ENCODE results near the gene CRTC1. TPM values are rescaled to one million over a fixed set of nuclear protein-coding genes. Genes with fewer than 3 reads are reported as not detected.

The CRTC1 gene
- 10 to 100 TPM in 2 of 9 donors, 1 to 10 TPM in 7; 3.8 to 10.2 (median 8.2) TPM for total RNA-seq
- polyA plus RNA-seq: 1 to 10 TPM; 4.4 to 6.4 TPM
- long read RNA-seq, donor 1, partial matches to known transcripts: 2 of 7 reads
- long read RNA-seq, donor 1, other reads (novel, unspliced or antisense): 5 of 7 reads
- long read RNA-seq, donor 2, partial matches to known transcripts: 1 of 5 reads
- long read RNA-seq, donor 2, other reads (novel, unspliced or antisense): 4 of 5 reads
- long read RNA-seq, donor 3, partial matches to known transcripts: 3 of 7 reads
- long read RNA-seq, donor 3, other reads (novel, unspliced or antisense): 3 of 7 reads

DNA sequence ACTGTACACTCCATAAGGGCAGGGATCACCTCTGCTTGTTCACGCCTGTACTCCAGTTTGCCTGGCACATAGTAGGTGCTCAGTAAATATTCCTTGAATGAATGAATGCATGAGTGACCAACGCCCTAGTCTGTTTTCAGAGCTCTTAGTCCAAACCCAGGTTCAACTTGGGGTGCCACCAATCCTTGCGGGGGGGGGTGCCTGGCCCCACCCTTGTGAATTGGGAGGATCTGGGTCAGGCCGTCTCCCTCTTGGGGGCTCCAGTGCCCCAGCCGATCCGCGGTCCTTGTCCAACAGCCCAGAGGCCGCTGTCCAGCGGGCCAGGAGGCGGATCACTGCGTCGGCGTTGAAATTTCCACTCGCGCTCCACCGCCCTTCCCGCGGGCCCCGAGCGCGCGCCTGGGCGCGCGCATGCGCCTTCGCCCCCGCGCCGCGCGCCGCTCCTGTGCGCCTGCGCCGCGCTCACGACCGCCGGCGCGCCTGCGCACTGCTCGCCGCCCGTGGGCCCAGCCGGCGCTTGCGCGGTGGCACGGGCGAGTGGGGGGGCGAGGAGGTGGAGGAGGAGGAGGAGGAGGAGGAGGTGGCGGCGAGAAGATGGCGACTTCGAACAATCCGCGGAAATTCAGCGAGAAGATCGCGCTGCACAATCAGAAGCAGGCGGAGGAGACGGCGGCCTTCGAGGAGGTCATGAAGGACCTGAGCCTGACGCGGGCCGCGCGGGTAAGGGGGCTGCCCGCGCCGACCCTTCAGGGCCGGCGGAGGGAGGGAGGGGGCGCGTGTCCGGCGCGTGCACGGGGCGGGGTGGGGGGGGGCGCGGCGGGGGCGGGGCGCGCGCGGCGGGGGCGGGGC, at the start of gene CRTC1:
Gene CRTC1, plus strand, starts transcription at position 572 of the 849 bp plus-strand sequence. Its CDS starts 23 bp downstream, at position 595.
- peak within 1 kb of the TSS; percentile 25 to 75 (median 64) for H3K4me3 ChIP-seq
- no peaks in the 10 kb centered on the region for H3K27me3 ChIP-seq
- intact Hi-C loops (cut with DNase I): loop anchor here in 8 of 10 donors (5.0 to 10.0 kb wide), 6 partner anchors 46 to 219 kb away; partner anchors contain the start of genes UPF1 (in 3 of the 8) and KLHL26 (in 2 of the 8)
- peak within 1 kb of the TSS in 11 of 12 donors; percentile 77 to 91 (median 86) for H3K27ac ChIP-seq
- TF ChIP-seq, protein P1, sequence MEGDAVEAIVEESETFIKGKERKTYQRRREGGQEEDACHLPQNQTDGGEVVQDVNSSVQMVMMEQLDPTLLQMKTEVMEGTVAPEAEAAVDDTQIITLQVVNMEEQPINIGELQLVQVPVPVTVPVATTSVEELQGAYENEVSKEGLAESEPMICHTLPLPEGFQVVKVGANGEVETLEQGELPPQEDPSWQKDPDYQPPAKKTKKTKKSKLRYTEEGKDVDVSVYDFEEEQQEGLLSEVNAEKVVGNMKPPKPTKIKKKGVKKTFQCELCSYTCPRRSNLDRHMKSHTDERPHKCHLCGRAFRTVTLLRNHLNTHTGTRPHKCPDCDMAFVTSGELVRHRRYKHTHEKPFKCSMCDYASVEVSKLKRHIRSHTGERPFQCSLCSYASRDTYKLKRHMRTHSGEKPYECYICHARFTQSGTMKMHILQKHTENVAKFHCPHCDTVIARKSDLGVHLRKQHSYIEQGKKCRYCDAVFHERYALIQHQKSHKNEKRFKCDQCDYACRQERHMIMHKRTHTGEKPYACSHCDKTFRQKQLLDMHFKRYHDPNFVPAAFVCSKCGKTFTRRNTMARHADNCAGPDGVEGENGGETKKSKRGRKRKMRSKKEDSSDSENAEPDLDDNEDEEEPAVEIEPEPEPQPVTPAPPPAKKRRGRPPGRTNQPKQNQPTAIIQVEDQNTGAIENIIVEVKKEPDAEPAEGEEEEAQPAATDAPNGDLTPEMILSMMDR (IDR thresholded peaks at IDR 0.05): peak in 3 of 12 donors; percentile 7 to 19 (median 10)
- TF ChIP-seq POLR2A (IDR thresholded peaks at IDR 0.05): peak in 1 of 2 donors; percentile 71
- peak; percentile 91 to 95 (median 92) for DNase-seq
- WGBS, 4 donors: 1 to 3% (median 2%) methylated on average over 26 to 93 of the region's 93 CpGs
- H3K9me3 ChIP-seq: no peaks in the 10 kb centered on the region
- peak; percentile 89 to 92 (median 91) for ATAC-seq
- no peaks in the 10 kb centered on the region for H3K36me3 ChIP-seq
- peaks cover 4 to 29% (median 13%) of the 10 kb centered on the region in 12 donors for H3K4me1 ChIP-seq

- ATAC-seq (no peak), DNase-seq (no peak)
- intact Hi-C loops (cut with DNase I): loop anchor here in 2 of 10 donors (5.0 kb wide), 1 partner anchor 48 kb away; the partner anchor contains the start of gene CRTC1 (in 2 of the 2)
- no peaks in the 10 kb centered on the region for H3K36me3 ChIP-seq
- no peak overlapping the region for H3K27ac ChIP-seq
- TF ChIP-seq, protein P1 (IDR thresholded peaks at IDR 0.05): no peak
- TF ChIP-seq POLR2A (IDR thresholded peaks at IDR 0.05): no peak
- no peaks in the 10 kb centered on the region for H3K9me3 ChIP-seq
- H3K4me3 ChIP-seq: no peak overlapping the region
- H3K4me1 ChIP-seq: peaks cover 0 to 28% (median 4%) of the 10 kb centered on the region in 12 donors
- WGBS, 4 donors: 46 to 58% (median 53%) methylated on average over 12 of the region's 12 CpGs
- H3K27me3 ChIP-seq: no peaks in the 10 kb centered on the region
These were observed 48.7 kb upstream of the CRTC1 start for GRCh38 chr19:18634612-18635297.

DNA sequence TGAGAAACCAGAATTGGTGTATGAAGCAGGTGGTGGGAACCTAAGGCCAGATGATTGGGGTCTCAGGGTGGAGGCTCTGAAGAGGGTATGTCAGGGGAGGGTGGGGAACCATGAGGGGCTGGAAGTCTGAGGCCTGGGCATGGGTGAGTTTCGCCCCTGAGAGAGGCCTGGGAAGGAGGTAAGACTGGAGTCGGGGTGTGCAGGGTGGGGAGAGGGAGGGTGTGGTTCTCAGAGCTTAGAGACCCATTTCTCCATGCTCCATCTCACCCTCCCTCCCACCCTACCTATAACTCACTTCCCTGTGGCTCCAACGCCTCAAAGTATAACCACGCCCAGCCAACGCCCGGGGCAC, 47.7 kb upstream of the CRTC1 start:
- Histone ChIP-seq H3K9me3 (no peaks in the 10 kb centered on the region), H3K4me3 (peak overlapping the region in 9 of 12 donors; percentile 71 to 92 (median 77)), H3K27me3 (no peaks in the 10 kb centered on the region), H3K27ac (peak overlapping the region in 1 of 12 donors; percentile 84), H3K36me3 (no peaks in the 10 kb centered on the region), H3K4me1 (peaks cover 0 to 28% (median 4%) of the 10 kb centered on the region in 12 donors)
- DNase-seq (no peak), ATAC-seq (no peak)
- intact Hi-C loops (cut with DNase I): loop anchor here in 2 of 10 donors (5.0 kb wide), 1 partner anchor 46 kb away; the partner anchor contains the start of gene CRTC1 (in 2 of the 2)
- WGBS, 4 donors: 13 to 28% (median 17%) methylated on average over 4 to 6 of the region's 6 CpGs
- no peak for TF ChIP-seq POLR2A (IDR thresholded peaks at IDR 0.05)
- TF ChIP-seq, protein P1 (IDR thresholded peaks at IDR 0.05): no peak

Measured in heart left ventricle (tissue), 16 donors.